Stomach smooth muscle (tissue), 2 donors: ENCODE data around the gene SPEF2.

ENCODE experiments used
- H3K27ac ChIP-seq: one replicate; pipeline ENCODE4 v1.7.0; 2013; ENCODE audit warnings: mild to moderate bottlenecking, low read length, inconsistent platforms
- H3K27me3 ChIP-seq, 2 donors: one replicate each; pipeline ENCODE4 v1.7.0; 2013; ENCODE audit warnings: low read length in 2 of 2; ENCODE audit not compliant: insufficient read depth in 2 of 2, control insufficient read depth in 1 of 2
- H3K36me3 ChIP-seq, 2 donors: one replicate each; pipeline ENCODE4 v1.7.0; 2013; ENCODE audit warnings: low read length in 2 of 2; ENCODE audit not compliant: control insufficient read depth in 2 of 2, insufficient read depth in 2 of 2
- H3K4me1 ChIP-seq: one replicate; pipeline ENCODE4 v1.7.0; 2013; ENCODE audit warnings: low read length; ENCODE audit not compliant: control insufficient read depth, insufficient read depth
- H3K4me3 ChIP-seq, 2 donors: one replicate each; pipeline ENCODE4 v1.7.0; 2013; ENCODE audit warnings: low read length in 2 of 2
- H3K9ac ChIP-seq, 2 donors: one replicate each; pipeline ENCODE4 v1.7.0; 2013; ENCODE audit warnings: low read length in 2 of 2, mild to moderate bottlenecking in 1 of 2
- H3K9me3 ChIP-seq, 2 donors: one replicate each; pipeline ENCODE4 v1.7.0; 2013; ENCODE audit warnings: low read length in 2 of 2; ENCODE audit not compliant: control insufficient read depth in 2 of 2
- donor health status: healthy.
- donor health status: Pancreatic carcinoma.

The SPEF2 gene

GRCh38 chr5:35778259-35778769 lies 160.7 kb downstream of the SPEF2 start:
- no peaks in the 10 kb centered on the region for H3K9me3 ChIP-seq
- no peak overlapping the region for H3K27ac ChIP-seq
- no peak overlapping the region for H3K9ac ChIP-seq
- no peaks in the 10 kb centered on the region for H3K4me1 ChIP-seq
- no peaks in the 10 kb centered on the region for H3K36me3 ChIP-seq
- H3K27me3 ChIP-seq, result no peaks in the 10 kb centered on the region
- H3K4me3 ChIP-seq, result no peak overlapping the region

- no peaks in the 10 kb centered on the region for H3K36me3 ChIP-seq
- H3K9me3 ChIP-seq, result no peaks in the 10 kb centered on the region
- H3K27me3 ChIP-seq, result no peaks in the 10 kb centered on the region
- no peak overlapping the region for H3K9ac ChIP-seq
- H3K4me1 ChIP-seq, result no peaks in the 10 kb centered on the region
- no peak overlapping the region for H3K27ac ChIP-seq
- H3K4me3 ChIP-seq, result no peak overlapping the region
These were observed 162.6 kb downstream of the SPEF2 start for GRCh38 chr5:35780236-35780635.

GRCh38 chr5:35781181-35781790 lies 163.6 kb downstream of the SPEF2 start:
- Histone ChIP-seq H3K4me3 (no peak overlapping the region), H3K27me3 (no peaks in the 10 kb centered on the region), H3K36me3 (no peaks in the 10 kb centered on the region), H3K9ac (no peak overlapping the region), H3K27ac (no peak overlapping the region), H3K9me3 (no peaks in the 10 kb centered on the region), H3K4me1 (no peaks in the 10 kb centered on the region)

GRCh38 chr5:35783551-35783950 lies 165.9 kb downstream of the SPEF2 start:
- Histone ChIP-seq H3K27ac (no peak overlapping the region), H3K27me3 (no peaks in the 10 kb centered on the region), H3K4me3 (no peak overlapping the region), H3K4me1 (no peaks in the 10 kb centered on the region), H3K9ac (no peak overlapping the region), H3K36me3 (no peaks in the 10 kb centered on the region), H3K9me3 (no peaks in the 10 kb centered on the region)

- no peak overlapping the region for H3K4me3 ChIP-seq
- H3K9ac ChIP-seq, result no peak overlapping the region
- H3K27ac ChIP-seq, result no peak overlapping the region
- H3K4me1 ChIP-seq, result no peaks in the 10 kb centered on the region
- no peaks in the 10 kb centered on the region for H3K9me3 ChIP-seq
- H3K36me3 ChIP-seq, result no peaks in the 10 kb centered on the region
- no peaks in the 10 kb centered on the region for H3K27me3 ChIP-seq
These were observed 168.0 kb downstream of the SPEF2 start for GRCh38 chr5:35785601-35786085.

- Histone ChIP-seq H3K4me3 (no peak overlapping the region), H3K9me3 (no peaks in the 10 kb centered on the region), H3K36me3 (no peaks in the 10 kb centered on the region), H3K4me1 (no peaks in the 10 kb centered on the region), H3K27me3 (no peaks in the 10 kb centered on the region), H3K27ac (no peak overlapping the region), H3K9ac (no peak overlapping the region)
These were observed 171.1 kb downstream of the SPEF2 start for GRCh38 chr5:35788724-35789123.

- no peak overlapping the region for H3K27ac ChIP-seq
- no peaks in the 10 kb centered on the region for H3K4me1 ChIP-seq
- no peaks in the 10 kb centered on the region for H3K27me3 ChIP-seq
- no peaks in the 10 kb centered on the region for H3K36me3 ChIP-seq
- H3K9ac ChIP-seq, result no peak overlapping the region
- no peak overlapping the region for H3K4me3 ChIP-seq
- no peaks in the 10 kb centered on the region for H3K9me3 ChIP-seq
These were observed 172.2 kb downstream of the SPEF2 start for GRCh38 chr5:35789732-35790456.

GRCh38 chr5:35790457-35790822 lies 172.8 kb downstream of the SPEF2 start:
- no peaks in the 10 kb centered on the region for H3K36me3 ChIP-seq
- no peak overlapping the region for H3K9ac ChIP-seq
- no peaks in the 10 kb centered on the region for H3K9me3 ChIP-seq
- no peak overlapping the region for H3K27ac ChIP-seq
- no peaks in the 10 kb centered on the region for H3K27me3 ChIP-seq
- no peaks in the 10 kb centered on the region for H3K4me1 ChIP-seq
- no peak overlapping the region for H3K4me3 ChIP-seq

GRCh38 chr5:35794328-35794619 lies 176.6 kb downstream of the SPEF2 start:
- Histone ChIP-seq H3K4me1 (no peaks in the 10 kb centered on the region), H3K9me3 (no peaks in the 10 kb centered on the region), H3K36me3 (no peaks in the 10 kb centered on the region)

GRCh38 chr5:35794684-35795375 lies 177.2 kb downstream of the SPEF2 start:
- H3K27me3 ChIP-seq, result peaks cover 0 to 2% of the 10 kb centered on the region in 2 donors
- H3K36me3 ChIP-seq, result no peaks in the 10 kb centered on the region
- no peak overlapping the region for H3K27ac ChIP-seq
- no peak overlapping the region for H3K4me3 ChIP-seq
- H3K9me3 ChIP-seq, result no peaks in the 10 kb centered on the region
- no peaks in the 10 kb centered on the region for H3K4me1 ChIP-seq
- H3K9ac ChIP-seq, result no peak overlapping the region

More at GRCh38 chr5:35794328-35794619, 176.6 kb downstream of the SPEF2 start:
- Histone ChIP-seq H3K27ac (no peak overlapping the region), H3K9ac (no peak overlapping the region), H3K4me3 (no peak overlapping the region), H3K27me3 (peaks cover 0 to 2% of the 10 kb centered on the region in 2 donors)

GRCh38 chr5:35799181-35799580 lies 181.5 kb downstream of the SPEF2 start:
- H3K9me3 ChIP-seq, result no peaks in the 10 kb centered on the region
- no peak overlapping the region for H3K9ac ChIP-seq
- H3K27ac ChIP-seq, result no peak overlapping the region
- H3K27me3 ChIP-seq, result peaks cover 0 to 2% of the 10 kb centered on the region in 2 donors
- no peak overlapping the region for H3K4me3 ChIP-seq
- no peaks in the 10 kb centered on the region for H3K36me3 ChIP-seq
- no peaks in the 10 kb centered on the region for H3K4me1 ChIP-seq
